Naive thymus-derived CD4-positive, alpha-beta T cell (primary cell): ENCODE results near the gene RYR1. TPM values are rescaled to one million over a fixed set of nuclear protein-coding genes. Genes with fewer than 3 reads are reported as not detected.
"Not testable (repeated sequence)": the region's sequence is repeated elsewhere in the genome, so short reads cannot be mapped to it uniquely, and the experiment has no call there.

Source experiments
- ATAC-seq: fragments of 150-1000 bp; cut with Tn5 transposase; 2 replicates; pipeline ENCODE4 v1.10.0; 2021; ENCODE audit warnings: mild to moderate bottlenecking, moderate library complexity
- CTCF ChIA-PET: fragments of 350-600 bp; sonication (Branson Sonifier 250); formaldehyde crosslinking; loops from one replicate; lab custom pipeline; 2021; ENCODE audit warnings: antibody characterized with exemption; lab: Charles Lee
- POLR2A ChIA-PET: fragments of 350-600 bp; sonication (Branson Sonifier 250); formaldehyde crosslinking; loops from one replicate; lab custom pipeline; 2021; ENCODE audit warnings: antibody characterized with exemption, inconsistent platforms; lab: Charles Lee
- DNase-seq, 9 donors: peaks; one replicate each; pipeline versions ENCODE4 v3.0.0 to v3.0.0-alpha.2; 2020 to 2022; ENCODE audit warnings: mixed read lengths in 1 of 9
- H3K27ac ChIP-seq: one replicate; pipeline ENCODE4 v1.7.0; 2013; ENCODE audit warnings: mild to moderate bottlenecking, low read depth, low read length, moderate library complexity
- H3K27me3 ChIP-seq, 2 donors: one replicate each; pipeline ENCODE4 v1.7.0; 2013; ENCODE audit warnings: low read length in 2 of 2, mild to moderate bottlenecking in 2 of 2, moderate library complexity in 2 of 2; ENCODE audit not compliant: control insufficient read depth in 2 of 2, insufficient read depth in 2 of 2
- H3K36me3 ChIP-seq, 3 experiments: 1 replicate in 2 of 3; 2 replicates in 1 of 3; pipeline ENCODE4 v1.7.0; 2013; ENCODE audit warnings: low read length in 3 of 3, mild to moderate bottlenecking in 3 of 3, moderate library complexity in 1 of 3; ENCODE audit not compliant: insufficient read depth in 3 of 3, control insufficient read depth in 2 of 3
- H3K4me1 ChIP-seq, 2 donors: one replicate each; pipeline ENCODE4 v1.7.0; 2013; ENCODE audit warnings: low read length in 2 of 2, mild to moderate bottlenecking in 2 of 2, moderate library complexity in 1 of 2; ENCODE audit not compliant: control insufficient read depth in 2 of 2, insufficient read depth in 2 of 2
- H3K4me3 ChIP-seq: 2 replicates; pipeline ENCODE4 v1.7.0; 2013; ENCODE audit warnings: mild to moderate bottlenecking, low read length
- H3K9me3 ChIP-seq, 3 experiments: 1 replicate in 2 of 3; 2 replicates in 1 of 3; pipeline ENCODE4 v1.7.0; 2013; ENCODE audit warnings: low read length in 3 of 3; ENCODE audit not compliant: control insufficient read depth in 2 of 3
- H3K27ac Mint-ChIP-seq, 9 donors: one replicate each; pipeline ENCODE4 v1.8.0; 2020 to 2022; ENCODE audit warnings: mixed read lengths in 9 of 9, mild to moderate bottlenecking in 8 of 9, moderate library complexity in 5 of 9, inconsistent platforms in 2 of 9
- H3K27me3 Mint-ChIP-seq, 5 donors: one replicate each; pipeline ENCODE4 v1.8.0; 2021 to 2022; ENCODE audit warnings: mixed read lengths in 5 of 5, mild to moderate bottlenecking in 1 of 5
- H3K36me3 Mint-ChIP-seq, 5 donors: one replicate each; pipeline ENCODE4 v1.8.0; 2020 to 2022; ENCODE audit warnings: mixed read lengths in 5 of 5, mild to moderate bottlenecking in 3 of 5, inconsistent platforms in 1 of 5
- H3K4me1 Mint-ChIP-seq, 7 donors: one replicate each; pipeline ENCODE4 v1.8.0; 2020 to 2022; ENCODE audit warnings: mixed read lengths in 7 of 7, mild to moderate bottlenecking in 3 of 7, inconsistent platforms in 1 of 7
- H3K4me3 Mint-ChIP-seq, 10 donors: one replicate each; pipeline ENCODE4 v1.8.0; 2020 to 2022; ENCODE audit warnings: mild to moderate bottlenecking in 10 of 10, mixed read lengths in 10 of 10, moderate library complexity in 6 of 10, inconsistent platforms in 2 of 10
- H3K9me3 Mint-ChIP-seq, 11 donors: one replicate each; pipeline ENCODE4 v1.8.0; 2020 to 2022; ENCODE audit warnings: mixed read lengths in 11 of 11, mild to moderate bottlenecking in 4 of 11, inconsistent platforms in 1 of 11, moderate library complexity in 1 of 11
- intact Hi-C, 2 donors: fragments of 100-400 bp; cut with micrococcal nuclease; formaldehyde crosslinking; loops; one replicate each; pipeline ENCODE4 v1.15.1; 2023
- polyA plus RNA-seq, 2 donors: library from polyadenylated mRNA; unstranded; fragments of 300-500 nt; fragmentation: Illumina TruSeq; gene quantifications; one replicate each; pipeline ENCODE4 v1.2.3, GENCODE V29; 2021
- total RNA-seq, 6 experiments: library from RNA in 5 of 6; stranded (reverse) in 5 of 6; gene quantifications; 1 replicate in 5 of 6; 2 replicates in 1 of 6; pipeline ENCODE4 v1.2.3 and lab custom pipeline; 2021 to 2026

RYR1 gene
- total and polyA plus RNA-seq, 7 experiments from 2014 or later: 0.29 to 2.6 (median 1.7) TPM; not detected in 2

GRCh38 chr19:38619361-38620174 is 186.1 kb downstream of the RYR1 start:
- ATAC-seq (no peak), DNase-seq (peak in 1 of 9 donors; percentile 9)
- H3K9me3 Mint-ChIP-seq: peaks cover 0 to 2% (median 0%) of the 10 kb centered on the region in 11 donors
- H3K4me1 Mint-ChIP-seq: peaks cover 37 to 61% (median 44%) of the 10 kb centered on the region in 7 donors
- Histone ChIP-seq H3K36me3 (peaks cover 13 to 47% (median 13%) of the 10 kb centered on the region in 3 experiments), H3K27ac (peak overlapping the region; percentile 99), H3K4me1 (peaks cover 28 to 40% of the 10 kb centered on the region in 2 donors), H3K9me3 (no peaks in the 10 kb centered on the region), H3K4me3 (peak overlapping the region; percentile 96), H3K27me3 (no peaks in the 10 kb centered on the region)
- H3K27me3 Mint-ChIP-seq: no peaks in the 10 kb centered on the region
- ChIA-PET POLR2A (interaction anchor here (0.6 to 3.0 kb wide), 13 partner anchors 12 to 723 kb away, joined by 3 to 29 read pairs (median 6); partner anchors contain the start of genes FAM98C, PSMD8 and SAMD4B), CTCF (interaction anchor here (1.0 to 3.3 kb wide), 6 partner anchors 14 to 311 kb away, joined by 4 to 18 read pairs (median 8); partner anchors contain the start of genes FAM98C, MRPS12 and SARS2)
- peak overlapping the region; percentile 89 to 100 (median 97) for H3K27ac Mint-ChIP-seq
- peak overlapping the region; percentile 95 to 100 (median 98) for H3K4me3 Mint-ChIP-seq
- intact Hi-C loops: loop anchor here (1.0 to 10.0 kb wide), 16 partner anchors 15 to 572 kb away; partner anchors contain the start of genes ACTN4 (in 2 of the 2), MRPS12 (in 2 of the 2), PSMD8 (in 2 of the 2) and SARS2 (in 2 of the 2)
- H3K36me3 Mint-ChIP-seq: peaks cover 8 to 40% (median 25%) of the 10 kb centered on the region in 5 donors

- peaks cover 5 to 53% (median 19%) of the 10 kb centered on the region in 5 donors for H3K36me3 Mint-ChIP-seq
- ChIA-PET CTCF (interaction anchor here (0.7 to 1.0 kb wide), 2 partner anchors 34 to 222 kb away, joined by 3 read pairs; partner anchors contain the start of gene FAM98C), POLR2A (no interaction called here)
- DNase-seq (no peak), ATAC-seq (no peak)
- intact Hi-C loops: no loop called here
- no peak overlapping the region for H3K4me3 Mint-ChIP-seq
- H3K4me1 Mint-ChIP-seq: peaks cover 7 to 27% (median 13%) of the 10 kb centered on the region in 7 donors
- Histone ChIP-seq H3K4me1 (peaks cover 5 to 10% of the 10 kb centered on the region in 2 donors), H3K27ac (no peak overlapping the region), H3K36me3 (peaks cover 11 to 85% (median 13%) of the 10 kb centered on the region in 3 experiments), H3K9me3 (no peaks in the 10 kb centered on the region), H3K4me3 (no peak overlapping the region), H3K27me3 (no peaks in the 10 kb centered on the region)
- peaks cover 0 to 2% (median 0%) of the 10 kb centered on the region in 11 donors for H3K9me3 Mint-ChIP-seq
- H3K27ac Mint-ChIP-seq: no peak overlapping the region
- no peaks in the 10 kb centered on the region for H3K27me3 Mint-ChIP-seq
Observed at GRCh38 chr19:38624822-38625221, 191.3 kb downstream of the RYR1 start.

GRCh38 chr19:38626401-38626800 is 192.9 kb downstream of the RYR1 start:
- H3K4me3 Mint-ChIP-seq: no peak overlapping the region

GRCh38 chr19:38629568-38629967 is 196.1 kb downstream of the RYR1 start:
- intact Hi-C loops: no loop called here
- H3K36me3 Mint-ChIP-seq: peaks cover 5 to 45% (median 20%) of the 10 kb centered on the region in 5 donors
- H3K9me3 ChIP-seq: no peaks in the 10 kb centered on the region
- no peaks in the 10 kb centered on the region for H3K27me3 Mint-ChIP-seq
- DNase-seq (no peak), ATAC-seq (no peak)
- POLR2A ChIA-PET: interaction anchor here (0.6 kb wide), 1 partner anchor 223 kb away, joined by 3 read pairs; no protein-coding TSS in a partner anchor
- H3K36me3 ChIP-seq: peaks cover 3 to 67% (median 6%) of the 10 kb centered on the region in 3 experiments
- H3K4me3 ChIP-seq: no peak overlapping the region
- H3K4me1 ChIP-seq: peaks cover under 1 to 2% of the 10 kb centered on the region in 2 donors
- CTCF ChIA-PET: no interaction called here
- no peak overlapping the region for H3K27ac ChIP-seq
- peaks cover 4 to 18% (median 9%) of the 10 kb centered on the region in 7 donors for H3K4me1 Mint-ChIP-seq
- no peak overlapping the region for H3K4me3 Mint-ChIP-seq
- no peaks in the 10 kb centered on the region for H3K27me3 ChIP-seq
- H3K9me3 Mint-ChIP-seq: no peaks in the 10 kb centered on the region
- peak overlapping the region in 1 of 9 donors; percentile 34 for H3K27ac Mint-ChIP-seq

More at GRCh38 chr19:38626401-38626800, 192.9 kb downstream of the RYR1 start:
- POLR2A ChIA-PET: no interaction called here
- H3K27ac ChIP-seq: no peak overlapping the region
- peaks cover 0 to 2% (median 0%) of the 10 kb centered on the region in 11 donors for H3K9me3 Mint-ChIP-seq
- no peaks in the 10 kb centered on the region for H3K27me3 ChIP-seq
- no peaks in the 10 kb centered on the region for H3K27me3 Mint-ChIP-seq
- H3K4me1 ChIP-seq: no peaks in the 10 kb centered on the region
- no peak for DNase-seq
- intact Hi-C loops: no loop called here
- no peak overlapping the region for H3K27ac Mint-ChIP-seq
- ATAC-seq: no peak
- peaks cover 0 to 18% (median 8%) of the 10 kb centered on the region in 7 donors for H3K4me1 Mint-ChIP-seq
- peaks cover 5 to 48% (median 20%) of the 10 kb centered on the region in 5 donors for H3K36me3 Mint-ChIP-seq
- H3K4me3 ChIP-seq: no peak overlapping the region
- peaks cover 7 to 84% (median 13%) of the 10 kb centered on the region in 3 experiments for H3K36me3 ChIP-seq
- CTCF ChIA-PET: no interaction called here
- no peaks in the 10 kb centered on the region for H3K9me3 ChIP-seq

GRCh38 chr19:38631301-38631700 is 197.8 kb downstream of the RYR1 start:
- H3K9me3 ChIP-seq, DNase-seq, POLR2A ChIA-PET, H3K4me3 ChIP-seq, H3K27ac ChIP-seq, ATAC-seq, CTCF ChIA-PET, H3K27me3 Mint-ChIP-seq, H3K27me3 ChIP-seq, H3K9me3 Mint-ChIP-seq, H3K27ac Mint-ChIP-seq, H3K4me3 Mint-ChIP-seq: not testable (repeated sequence)
- peaks cover 5 to 66% (median 10%) of the 10 kb centered on the region in 3 experiments for H3K36me3 ChIP-seq
- Mint-ChIP-seq H3K36me3 (peaks cover 5 to 37% (median 21%) of the 10 kb centered on the region in 5 donors), H3K4me1 (peaks cover 8 to 30% (median 19%) of the 10 kb centered on the region in 7 donors)
- intact Hi-C loops: loop anchor here in 1 of 2 donors (10.0 kb wide), 1 partner anchor 726 kb away; the partner anchor contains the start of genes SIPA1L3 and WDR87
- peaks cover 15 to 18% of the 10 kb centered on the region in 2 donors for H3K4me1 ChIP-seq

- H3K27ac Mint-ChIP-seq: peak overlapping the region in 1 of 9 donors; percentile 30
- intact Hi-C loops: loop anchor here in 1 of 2 donors (10.0 kb wide), 1 partner anchor 727 kb away; the partner anchor contains the start of genes SIPA1L3 and WDR87
- CTCF ChIA-PET: not testable (repeated sequence)
Observed at GRCh38 chr19:38631811-38632475, 198.5 kb downstream of the RYR1 start.

More at GRCh38 chr19:38631811-38632475, 198.5 kb downstream of the RYR1 start:
- Histone ChIP-seq H3K36me3 (peaks cover 5 to 64% (median 10%) of the 10 kb centered on the region in 3 experiments), H3K4me1 (peaks cover 21 to 23% of the 10 kb centered on the region in 2 donors)
- H3K27ac ChIP-seq, H3K4me3 ChIP-seq, H3K27me3 ChIP-seq, H3K9me3 ChIP-seq, H3K9me3 Mint-ChIP-seq, H3K27me3 Mint-ChIP-seq, ATAC-seq, H3K4me3 Mint-ChIP-seq, DNase-seq: not testable (repeated sequence)
- Mint-ChIP-seq H3K36me3 (peaks cover 5 to 32% (median 24%) of the 10 kb centered on the region in 5 donors), H3K4me1 (peaks cover 13 to 36% (median 26%) of the 10 kb centered on the region in 7 donors)
- POLR2A ChIA-PET: interaction anchor here (0.6 kb wide), 2 partner anchors 118 to 238 kb away, joined by 3 to 5 read pairs; no protein-coding TSS in a partner anchor
